Measurements from ENCODE around the gene LILRA6. TPM values are rescaled to one million over a fixed set of nuclear protein-coding genes. Genes with fewer than 3 reads are reported as not detected.
A peak's percentile ranks its signal among the peaks of the same experiment; 100 is the strongest.
"Not testable (repeated sequence)": the region's sequence is repeated elsewhere in the genome, so short reads cannot be mapped to it uniquely, and the experiment has no call there.

LILRA6 gene
- total RNA-seq, 1 experiment from 2014 or later = not detected

- H3K27me3 ChIP-seq (ENCODE audit: control insufficient read depth, insufficient read depth, low read length) = no peaks in the 10 kb centered on the region
- H3K36me3 ChIP-seq (replicated peaks; ENCODE audit: control insufficient read depth, insufficient read depth, low read length) = peaks cover 14% of the 10 kb centered on the region
- peak; percentile 62 for DNase-seq
- H3K4me3 ChIP-seq (ENCODE audit: insufficient read depth, low read depth, low read length) = no peak overlapping the region
Measured at GRCh38 chr19:54211235-54211634, 31.4 kb downstream of the LILRA6 start.

- H3K36me3 ChIP-seq (replicated peaks; ENCODE audit: control insufficient read depth, insufficient read depth, low read length) = peaks cover 23% of the 10 kb centered on the region
- H3K27me3 ChIP-seq (ENCODE audit: control insufficient read depth, insufficient read depth, low read length) = no peaks in the 10 kb centered on the region
- no peak for DNase-seq
- no peak overlapping the region for H3K4me3 ChIP-seq (ENCODE audit: insufficient read depth, low read depth, low read length)
Measured at GRCh38 chr19:54209811-54210494, 32.6 kb downstream of the LILRA6 start.

GRCh38 chr19:54209058-54209810 is 33.4 kb downstream of the LILRA6 start:
- H3K36me3 ChIP-seq (replicated peaks; ENCODE audit: control insufficient read depth, insufficient read depth, low read length) = peaks cover 29% of the 10 kb centered on the region
- peak; percentile 76 for DNase-seq
- H3K4me3 ChIP-seq (ENCODE audit: insufficient read depth, low read depth, low read length) = no peak overlapping the region
- H3K27me3 ChIP-seq (ENCODE audit: control insufficient read depth, insufficient read depth, low read length) = no peaks in the 10 kb centered on the region

- DNase-seq = no peak
- no peak overlapping the region for H3K4me3 ChIP-seq (ENCODE audit: insufficient read depth, low read depth, low read length)
Measured at GRCh38 chr19:54208784-54209057, 33.9 kb downstream of the LILRA6 start.

GRCh38 chr19:54207983-54208783 is 34.4 kb downstream of the LILRA6 start:
- DNase-seq = peak; percentile 64
- no peaks in the 10 kb centered on the region for H3K27me3 ChIP-seq (ENCODE audit: control insufficient read depth, insufficient read depth, low read length)
- no peak overlapping the region for H3K4me3 ChIP-seq (ENCODE audit: insufficient read depth, low read depth, low read length)
- peaks cover 37% of the 10 kb centered on the region for H3K36me3 ChIP-seq (replicated peaks; ENCODE audit: control insufficient read depth, insufficient read depth, low read length)

More at GRCh38 chr19:54208784-54209057, 33.9 kb downstream of the LILRA6 start:
- peaks cover 32% of the 10 kb centered on the region for H3K36me3 ChIP-seq (replicated peaks; ENCODE audit: control insufficient read depth, insufficient read depth, low read length)
- no peaks in the 10 kb centered on the region for H3K27me3 ChIP-seq (ENCODE audit: control insufficient read depth, insufficient read depth, low read length)

- H3K4me3 ChIP-seq (ENCODE audit: insufficient read depth, low read depth, low read length) = no peak overlapping the region
- DNase-seq = no peak
- peaks cover 43% of the 10 kb centered on the region for H3K36me3 ChIP-seq (replicated peaks; ENCODE audit: control insufficient read depth, insufficient read depth, low read length)
- no peaks in the 10 kb centered on the region for H3K27me3 ChIP-seq (ENCODE audit: control insufficient read depth, insufficient read depth, low read length)
Measured at GRCh38 chr19:54207676-54207982, 35.0 kb downstream of the LILRA6 start.

GRCh38 chr19:54207193-54207592 is 35.4 kb downstream of the LILRA6 start:
- peak; percentile 35 for DNase-seq
- peaks cover 47% of the 10 kb centered on the region for H3K36me3 ChIP-seq (replicated peaks; ENCODE audit: control insufficient read depth, insufficient read depth, low read length)
- H3K27me3 ChIP-seq (ENCODE audit: control insufficient read depth, insufficient read depth, low read length); H3K4me3 ChIP-seq (ENCODE audit: insufficient read depth, low read depth, low read length): not testable (repeated sequence)

- DNase-seq = no peak
- Histone ChIP-seq H3K27me3 (ENCODE audit: control insufficient read depth, insufficient read depth, low read length) (no peaks in the 10 kb centered on the region), H3K4me3 (ENCODE audit: insufficient read depth, low read depth, low read length) (no peak overlapping the region), H3K36me3 (replicated peaks; ENCODE audit: control insufficient read depth, insufficient read depth, low read length) (peaks cover 49% of the 10 kb centered on the region)
Measured at GRCh38 chr19:54206831-54207177, 35.8 kb downstream of the LILRA6 start.

- no peak for DNase-seq
- Histone ChIP-seq H3K27me3 (ENCODE audit: control insufficient read depth, insufficient read depth, low read length) (no peaks in the 10 kb centered on the region), H3K36me3 (replicated peaks; ENCODE audit: control insufficient read depth, insufficient read depth, low read length) (peaks cover 53% of the 10 kb centered on the region), H3K4me3 (ENCODE audit: insufficient read depth, low read depth, low read length) (no peak overlapping the region)
Measured at GRCh38 chr19:54206030-54206830, 36.4 kb downstream of the LILRA6 start.

- no peaks in the 10 kb centered on the region for H3K27me3 ChIP-seq (ENCODE audit: control insufficient read depth, insufficient read depth, low read length)
- peaks cover 55% of the 10 kb centered on the region for H3K36me3 ChIP-seq (replicated peaks; ENCODE audit: control insufficient read depth, insufficient read depth, low read length)
- DNase-seq = peak; percentile 22
- H3K4me3 ChIP-seq (ENCODE audit: insufficient read depth, low read depth, low read length) = no peak overlapping the region
Measured at GRCh38 chr19:54204767-54205468, 37.7 kb downstream of the LILRA6 start.

- Histone ChIP-seq H3K27me3 (ENCODE audit: control insufficient read depth, insufficient read depth, low read length) (no peaks in the 10 kb centered on the region), H3K4me3 (ENCODE audit: insufficient read depth, low read depth, low read length) (no peak overlapping the region), H3K36me3 (replicated peaks; ENCODE audit: control insufficient read depth, insufficient read depth, low read length) (peaks cover 55% of the 10 kb centered on the region)
- DNase-seq = peak; percentile 7
Measured at GRCh38 chr19:54203151-54203611, 39.4 kb downstream of the LILRA6 start.

GRCh38 chr19:54201980-54202379 is 40.6 kb downstream of the LILRA6 start:
- Histone ChIP-seq H3K36me3 (replicated peaks; ENCODE audit: control insufficient read depth, insufficient read depth, low read length) (peaks cover 49% of the 10 kb centered on the region), H3K4me3 (ENCODE audit: insufficient read depth, low read depth, low read length) (peak overlapping the region; percentile 92), H3K27me3 (ENCODE audit: control insufficient read depth, insufficient read depth, low read length) (no peaks in the 10 kb centered on the region)
- DNase-seq = no peak

- peak; percentile 27 for DNase-seq
- Histone ChIP-seq H3K27me3 (ENCODE audit: control insufficient read depth, insufficient read depth, low read length) (no peaks in the 10 kb centered on the region), H3K36me3 (replicated peaks; ENCODE audit: control insufficient read depth, insufficient read depth, low read length) (peaks cover 41% of the 10 kb centered on the region), H3K4me3 (ENCODE audit: insufficient read depth, low read depth, low read length) (peak overlapping the region; percentile 92)
Measured at GRCh38 chr19:54201172-54201701, 41.4 kb downstream of the LILRA6 start.

GRCh38 chr19:54199401-54199800 is 43.2 kb downstream of the LILRA6 start:
- H3K36me3 ChIP-seq (replicated peaks; ENCODE audit: control insufficient read depth, insufficient read depth, low read length) = peaks cover 30% of the 10 kb centered on the region
- peak; percentile 18 for DNase-seq
- no peaks in the 10 kb centered on the region for H3K27me3 ChIP-seq (ENCODE audit: control insufficient read depth, insufficient read depth, low read length)
- H3K4me3 ChIP-seq (ENCODE audit: insufficient read depth, low read depth, low read length) = no peak overlapping the region

Data from H7 (cell line).